ENCODE results near the gene TBCCD1. TPM values are rescaled to one million over a fixed set of nuclear protein-coding genes. Genes with fewer than 3 reads are reported as not detected.

The TBCCD1 gene
- total and polyA plus RNA-seq, 2 of the 4 experiments (the other 2 are of a cell fraction) = 7.9 to 19.7 TPM

DNA sequence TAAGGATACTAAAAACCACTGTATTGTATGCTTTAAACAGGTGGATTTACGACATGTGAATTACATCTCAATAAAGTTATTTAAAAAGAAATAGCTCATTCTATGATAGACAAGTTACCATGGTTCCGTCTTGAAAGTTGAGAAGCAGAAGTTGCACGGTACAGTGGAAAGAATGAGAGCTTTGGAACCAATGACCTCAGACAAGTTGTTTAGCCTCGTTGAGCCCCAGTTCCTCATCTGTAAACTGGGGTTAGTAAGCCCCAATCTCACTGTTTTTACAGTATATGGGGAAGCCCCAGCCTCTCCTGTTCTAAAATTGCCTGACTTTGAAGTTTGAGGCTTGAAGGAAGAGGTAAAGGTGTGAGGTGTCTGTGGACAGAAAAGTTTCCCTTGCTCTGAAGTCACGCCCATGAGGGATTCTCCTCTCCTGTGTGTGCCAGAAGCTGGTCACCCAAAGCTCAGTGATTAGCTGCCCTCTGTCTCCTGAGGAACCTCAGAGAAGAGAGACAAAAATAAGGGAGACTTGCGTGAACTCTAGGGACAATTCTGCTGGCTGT is 32.9 kb downstream of the TBCCD1 start (continued):
- TF ChIP-seq MAZ (IDR thresholded peaks at IDR 0.05; ENCODE audit: borderline replicate concordance, low read depth, low read length) (no peak), RCOR1 (IDR thresholded peaks at IDR 0.05; ENCODE audit: insufficient replicate concordance, low read length) (no peak), CEBPB (IDR thresholded peaks at IDR 0.05; ENCODE audit: low read depth, low read length) (no peak)

DNA sequence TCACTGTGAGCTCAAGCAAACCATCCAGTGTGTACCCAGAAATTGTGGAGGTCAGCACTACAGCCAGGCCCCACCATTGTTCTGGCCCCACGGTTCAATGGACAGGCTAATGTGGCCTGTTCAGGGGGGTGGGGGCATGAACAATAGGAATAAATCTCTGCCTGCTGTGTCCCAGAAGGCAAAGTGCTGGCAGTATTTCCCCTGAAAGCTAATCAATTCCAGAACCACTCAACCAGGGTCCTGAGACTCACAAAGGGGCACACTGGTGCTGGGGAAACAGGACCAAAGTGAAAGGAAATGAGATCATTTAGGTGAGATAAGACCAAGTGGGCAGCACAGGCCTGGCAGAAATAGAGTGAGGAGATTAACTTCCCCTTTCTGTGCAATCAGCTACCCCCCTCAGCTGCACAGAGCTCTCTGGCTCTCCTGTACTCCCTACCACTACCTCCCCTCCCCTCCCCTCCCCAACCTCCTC is 34.5 kb downstream of the TBCCD1 start:
- H2BK20ac ChIP-seq (ENCODE audit: low read depth, low read length) = no peak overlapping the region
- H4K91ac ChIP-seq (ENCODE audit: insufficient read depth, low read depth, low read length) = no peak overlapping the region
- no peaks in the 10 kb centered on the region for H4K20me1 ChIP-seq (ENCODE audit: insufficient read depth, low read length)
- H3K23ac ChIP-seq (ENCODE audit: low read depth, low read length) = no peak overlapping the region
- H3K36me3 ChIP-seq (ENCODE audit: control insufficient read depth, insufficient read depth, low read length) = no peaks in the 10 kb centered on the region
- intact Hi-C loops (cut with micrococcal nuclease) (no loop called here), dilution Hi-C loops (cut with HindIII; ENCODE audit: low sequenced_read_pairs, unreplicated experiment) (no loop called here), in situ Hi-C loops (cut with MboI; ENCODE audit: low sequenced_read_pairs) (no loop called here)
- peaks cover 2% of the 10 kb centered on the region for H3K27me3 ChIP-seq (ENCODE audit: control insufficient read depth, insufficient read depth, low read length)
- no peak overlapping the region for H2BK120ac ChIP-seq (ENCODE audit: low read depth, low read length)
- H3K56ac ChIP-seq (ENCODE audit: extremely low read depth, insufficient read depth, low read length) = no peak overlapping the region
- no peak overlapping the region for H4K8ac ChIP-seq (ENCODE audit: low read depth in 2 of 2, low read length in 2 of 2)
- H3K9me3 ChIP-seq (ENCODE audit: control insufficient read depth, insufficient read depth, low read length) = no peaks in the 10 kb centered on the region
- H2BK5ac ChIP-seq (ENCODE audit: low read depth, low read length, poor library complexity, severe bottlenecking) = no peak overlapping the region
- ATAC-seq (ENCODE audit: low read depth) (no peak), DNase-seq (no peak)
- H3K27ac ChIP-seq (ENCODE audit: insufficient read depth, low read length) = no peak overlapping the region
- no peak overlapping the region for H2AK9ac ChIP-seq (replicated peaks; ENCODE audit: low read depth, low read length, poor library complexity)
- H3K4me2 ChIP-seq (ENCODE audit: low read depth, low read length) = no peak overlapping the region
- CTCF ChIA-PET = no interaction called here
- POLR2A ChIA-PET (ENCODE audit: unreplicated experiment) = no interaction called here
- H3K9ac ChIP-seq (ENCODE audit: low read depth, low read length) = no peak overlapping the region
- no peak overlapping the region for H4K5ac ChIP-seq (ENCODE audit: low read depth, low read length)
- no peak overlapping the region for H3K18ac ChIP-seq (ENCODE audit: low read depth, low read length)
- H3K4me1 ChIP-seq (ENCODE audit: control insufficient read depth, insufficient read depth, low read length) = no peaks in the 10 kb centered on the region
- H3K9me1 ChIP-seq (ENCODE audit: insufficient read depth, low read length) = no peaks in the 10 kb centered on the region
- no peak overlapping the region for H3K14ac ChIP-seq (replicated peaks; ENCODE audit: low read depth, low read length)
- no CpG with 5 or more reads among the region's 1 CpG for WGBS, 2 experiments (ENCODE audit: extremely low coverage in 2 of 2, insufficient read length in 1 of 2)
- H2AFZ ChIP-seq (replicated peaks; ENCODE audit: low read length, poor library complexity) = no peak overlapping the region
- no peak overlapping the region for H2AK5ac ChIP-seq (ENCODE audit: low read depth, low read length)
- no peak overlapping the region for H3K4ac ChIP-seq (ENCODE audit: low read depth, low read length)
- H2BK15ac ChIP-seq (ENCODE audit: low read depth, low read length) = no peak overlapping the region
- BruUV-seq (replicated peaks) = no TSS peak
- H3K4me3 ChIP-seq (ENCODE audit: insufficient read depth, low read depth, low read length) = no peak overlapping the region
- no peaks in the 10 kb centered on the region for H3K79me1 ChIP-seq (ENCODE audit: low read depth in 1 of 2, low read length in 2 of 2)
- TF ChIP-seq FOS (IDR thresholded peaks at IDR 0.05; ENCODE audit: low read depth, low read length) = no peak
- TF ChIP-seq, protein P1, sequence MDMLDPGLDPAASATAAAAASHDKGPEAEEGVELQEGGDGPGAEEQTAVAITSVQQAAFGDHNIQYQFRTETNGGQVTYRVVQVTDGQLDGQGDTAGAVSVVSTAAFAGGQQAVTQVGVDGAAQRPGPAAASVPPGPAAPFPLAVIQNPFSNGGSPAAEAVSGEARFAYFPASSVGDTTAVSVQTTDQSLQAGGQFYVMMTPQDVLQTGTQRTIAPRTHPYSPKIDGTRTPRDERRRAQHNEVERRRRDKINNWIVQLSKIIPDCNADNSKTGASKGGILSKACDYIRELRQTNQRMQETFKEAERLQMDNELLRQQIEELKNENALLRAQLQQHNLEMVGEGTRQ (IDR thresholded peaks at IDR 0.05; ENCODE audit: low read depth, low read length) = no peak
- no peak for TF ChIP-seq MAFK (IDR thresholded peaks at IDR 0.05; ENCODE audit: low read depth, low read length)
- no peak for TF ChIP-seq BHLHE40 (IDR thresholded peaks at IDR 0.05; ENCODE audit: low read depth, low read length)
- TF ChIP-seq RFX5 (IDR thresholded peaks at IDR 0.05; ENCODE audit: low read depth, low read length) = no peak
- TF ChIP-seq NFE2L2 (IDR thresholded peaks at IDR 0.05; ENCODE audit: low read depth, low read length) = no peak
- TF ChIP-seq RAD21 (IDR thresholded peaks at IDR 0.05; ENCODE audit: low read length) = no peak
- no peak for TF ChIP-seq RCOR1 (IDR thresholded peaks at IDR 0.05; ENCODE audit: insufficient replicate concordance, low read length)
- TF ChIP-seq SMC3 (IDR thresholded peaks at IDR 0.05; ENCODE audit: low read depth, low read length) = no peak
- TF ChIP-seq, protein P2, sequence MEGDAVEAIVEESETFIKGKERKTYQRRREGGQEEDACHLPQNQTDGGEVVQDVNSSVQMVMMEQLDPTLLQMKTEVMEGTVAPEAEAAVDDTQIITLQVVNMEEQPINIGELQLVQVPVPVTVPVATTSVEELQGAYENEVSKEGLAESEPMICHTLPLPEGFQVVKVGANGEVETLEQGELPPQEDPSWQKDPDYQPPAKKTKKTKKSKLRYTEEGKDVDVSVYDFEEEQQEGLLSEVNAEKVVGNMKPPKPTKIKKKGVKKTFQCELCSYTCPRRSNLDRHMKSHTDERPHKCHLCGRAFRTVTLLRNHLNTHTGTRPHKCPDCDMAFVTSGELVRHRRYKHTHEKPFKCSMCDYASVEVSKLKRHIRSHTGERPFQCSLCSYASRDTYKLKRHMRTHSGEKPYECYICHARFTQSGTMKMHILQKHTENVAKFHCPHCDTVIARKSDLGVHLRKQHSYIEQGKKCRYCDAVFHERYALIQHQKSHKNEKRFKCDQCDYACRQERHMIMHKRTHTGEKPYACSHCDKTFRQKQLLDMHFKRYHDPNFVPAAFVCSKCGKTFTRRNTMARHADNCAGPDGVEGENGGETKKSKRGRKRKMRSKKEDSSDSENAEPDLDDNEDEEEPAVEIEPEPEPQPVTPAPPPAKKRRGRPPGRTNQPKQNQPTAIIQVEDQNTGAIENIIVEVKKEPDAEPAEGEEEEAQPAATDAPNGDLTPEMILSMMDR (conservative IDR thresholded peaks at IDR 0.05; ENCODE audit: low read depth, low read length) = no peak
- no peak for TF ChIP-seq CHD1 (IDR thresholded peaks at IDR 0.05; ENCODE audit: low read depth, low read length)
- TF ChIP-seq MXI1 (IDR thresholded peaks at IDR 0.05; ENCODE audit: borderline replicate concordance, low read depth, low read length) = no peak
- TF ChIP-seq CEBPB (IDR thresholded peaks at IDR 0.05; ENCODE audit: low read depth, low read length) = no peak
- no peak for TF ChIP-seq POLR2A (IDR thresholded peaks at IDR 0.05; ENCODE audit: low read depth, low read length)

All from IMR-90 (cell line).